Effector CD4-positive, alpha-beta T cell (primary cell): Measurements from ENCODE around the gene CNKSR2.
A peak's percentile ranks its signal among the peaks of the same experiment; 100 is the strongest.

ENCODE experiments used
- DNase-seq: peaks from one replicate; pipeline ENCODE4 v3.0.0-alpha.2; 2020
- total RNA-seq: gene quantifications from one replicate; lab custom pipeline; 2026; lab: John Stamatoyannopoulos, UW

Gene CNKSR2
- total RNA-seq = 37.5 reads per million, percentile 62 among the genes with 10 or more reads in this experiment

DNA sequence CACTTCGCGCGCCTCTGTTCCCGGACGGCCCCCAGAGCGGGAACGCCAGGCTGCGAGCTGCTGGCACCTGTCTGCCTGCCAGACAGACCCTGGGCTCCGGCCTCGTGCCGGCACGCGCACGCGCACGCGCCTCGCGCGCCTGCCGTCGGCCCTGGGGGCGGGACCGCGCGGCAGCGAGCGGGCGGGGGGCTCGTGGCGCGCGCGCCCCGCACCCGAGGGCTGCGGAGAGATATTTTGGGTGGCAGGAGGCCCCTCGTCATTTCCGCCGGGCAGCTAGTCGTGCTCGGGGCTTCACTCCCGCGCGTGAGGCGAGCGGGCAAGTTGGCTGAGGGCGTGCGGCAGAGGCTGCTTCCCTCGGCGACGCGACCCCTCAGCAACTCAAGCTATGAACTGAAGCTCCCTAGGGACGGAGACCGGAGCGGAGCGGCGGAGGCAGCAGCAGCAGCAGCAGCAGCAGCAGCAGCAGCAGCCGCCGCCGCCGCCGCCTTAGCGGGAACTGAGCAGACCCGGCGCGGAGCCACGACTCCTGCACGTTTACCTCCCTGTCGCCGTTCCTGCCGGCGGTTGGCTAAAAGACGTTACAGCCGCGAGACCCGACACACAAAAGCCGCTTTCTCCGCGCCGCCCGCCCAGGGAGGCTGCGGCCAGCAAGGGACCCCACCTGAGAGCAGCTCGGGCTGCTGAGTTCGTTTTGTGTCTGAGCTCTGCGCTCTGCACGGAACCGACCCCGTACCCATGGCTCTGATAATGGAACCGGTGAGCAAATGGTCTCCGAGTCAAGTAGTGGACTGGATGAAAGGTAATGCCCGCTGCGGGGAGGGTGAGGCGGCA, at the start of gene CNKSR2:
Gene CNKSR2 (plus strand): TSS at position 256 of the 831 bp plus-strand sequence. CDS start 480 bp downstream, at position 736.
- peak; percentile 49 for DNase-seq

DNA sequence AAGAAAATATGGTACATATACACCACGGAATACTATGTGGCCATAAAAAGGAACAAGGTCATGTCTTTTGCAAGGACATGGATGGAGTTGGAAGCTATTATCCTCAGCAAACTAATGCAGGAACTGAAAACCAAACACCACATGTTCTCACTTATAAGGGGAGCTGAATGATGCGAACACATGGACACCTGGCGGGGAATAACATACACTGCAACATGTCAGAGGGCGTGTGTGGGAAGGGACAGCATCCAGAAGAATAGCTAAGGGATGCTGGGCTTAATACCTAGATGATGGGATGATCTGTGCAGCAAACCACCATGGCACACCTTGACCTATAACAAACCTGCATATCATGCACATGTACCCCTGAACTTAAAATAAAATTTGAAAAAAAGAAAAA, 19.5 kb upstream of the CNKSR2 start:
- DNase-seq = no peak

GRCh38 chrX:21355831-21356230, 18.4 kb upstream of the CNKSR2 start:
- DNase-seq = no peak

DNA sequence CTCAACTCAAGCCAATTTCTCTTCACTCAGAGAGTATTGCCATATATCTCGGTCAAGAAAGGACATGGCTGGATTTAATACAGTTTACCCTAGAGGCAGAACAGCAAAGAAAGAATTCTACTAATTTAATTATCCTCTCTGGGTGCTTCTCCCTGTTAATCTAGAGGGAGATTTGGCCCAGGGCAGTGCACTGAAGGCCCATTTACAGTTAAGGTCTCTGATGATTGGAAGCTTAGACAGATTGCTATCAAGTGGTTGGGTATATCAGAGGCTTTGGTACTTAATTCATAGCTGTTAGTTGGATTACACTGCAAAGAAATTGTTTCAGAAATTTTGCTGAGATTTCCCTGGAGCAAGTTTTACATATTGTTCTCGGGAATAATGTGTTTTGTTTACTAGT, 4.6 kb upstream of the CNKSR2 start:
- DNase-seq = no peak

DNA sequence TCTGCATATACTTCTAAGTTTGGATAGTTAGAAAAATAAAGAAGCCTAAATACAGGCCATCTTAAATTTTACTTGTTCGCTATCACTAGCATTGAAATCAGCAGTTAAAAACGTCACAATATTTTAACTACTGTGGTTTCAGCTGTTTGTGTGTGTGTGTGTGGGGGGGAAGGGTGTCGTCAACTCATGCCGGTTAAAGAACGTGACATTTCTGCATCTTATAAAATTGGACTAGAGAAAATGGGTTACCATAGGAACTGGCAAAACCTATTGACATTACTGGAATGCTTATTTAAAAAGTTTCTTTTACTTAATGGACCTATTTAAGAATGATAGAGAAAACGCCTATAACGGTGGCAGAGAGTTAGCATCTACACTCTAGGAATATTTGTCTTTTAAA, 1.2 kb upstream of the CNKSR2 start:
- DNase-seq = no peak

DNA sequence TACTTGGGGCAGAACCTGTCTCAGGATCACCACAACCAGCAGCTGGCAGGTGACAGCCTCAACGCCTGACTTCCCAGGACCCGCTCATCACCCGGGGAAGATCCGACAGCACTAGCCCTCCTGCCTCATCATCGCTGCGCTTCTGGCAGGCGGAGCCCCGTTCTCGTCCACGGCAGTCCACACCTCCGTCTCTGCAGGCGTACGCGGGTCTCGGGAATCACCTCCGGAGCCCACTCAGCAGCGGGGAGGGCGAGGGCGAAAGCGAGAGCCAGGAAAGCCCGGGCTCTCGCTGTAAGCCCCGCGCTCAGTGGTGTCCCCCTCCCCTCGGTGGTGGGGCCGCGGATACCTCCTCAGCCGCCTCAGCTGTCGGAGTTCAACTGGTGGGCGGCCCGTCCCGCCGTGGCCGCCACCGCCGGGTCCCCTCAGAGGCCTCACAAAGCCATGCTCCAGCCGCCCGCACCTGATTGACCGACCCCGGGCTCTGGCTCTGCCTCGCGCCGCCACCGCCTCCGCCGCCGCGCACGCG, 518 bp upstream of the CNKSR2 start:
- peak; percentile 6 for DNase-seq

GRCh38 chrX:21374994-21375707, 933 bp downstream of the CNKSR2 start:
- no peak for DNase-seq

GRCh38 chrX:21375708-21376009, 1.4 kb downstream of the CNKSR2 start:
- DNase-seq = no peak

GRCh38 chrX:21376636-21377035, 2.4 kb downstream of the CNKSR2 start:
- DNase-seq = no peak

- DNase-seq = no peak
Observed at GRCh38 chrX:21379991-21380390, 5.8 kb downstream of the CNKSR2 start.

DNA sequence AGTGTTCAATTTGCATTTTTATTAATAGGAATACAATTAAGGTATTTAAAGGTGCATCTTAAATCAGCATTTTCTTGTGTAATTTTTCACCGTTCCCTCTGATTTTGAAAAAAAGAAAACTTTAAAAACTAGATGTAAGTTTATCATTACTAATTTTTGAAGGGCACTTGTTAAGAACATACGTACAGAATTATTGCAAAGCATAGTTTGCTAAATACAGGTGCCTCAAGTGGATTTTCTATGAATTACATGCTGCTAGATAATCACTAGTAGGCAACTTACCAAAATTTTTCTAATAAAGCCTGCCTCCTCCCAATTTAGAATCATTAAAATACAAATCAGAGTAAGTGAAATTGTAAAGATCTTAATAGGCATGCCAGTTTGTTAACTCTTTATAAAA, 8.5 kb downstream of the CNKSR2 start:
- DNase-seq = no peak

- DNase-seq = no peak
Observed at GRCh38 chrX:21383546-21383945, 9.3 kb downstream of the CNKSR2 start.

- DNase-seq = no peak
Observed at GRCh38 chrX:21384178-21384577, 10.0 kb downstream of the CNKSR2 start.

DNA sequence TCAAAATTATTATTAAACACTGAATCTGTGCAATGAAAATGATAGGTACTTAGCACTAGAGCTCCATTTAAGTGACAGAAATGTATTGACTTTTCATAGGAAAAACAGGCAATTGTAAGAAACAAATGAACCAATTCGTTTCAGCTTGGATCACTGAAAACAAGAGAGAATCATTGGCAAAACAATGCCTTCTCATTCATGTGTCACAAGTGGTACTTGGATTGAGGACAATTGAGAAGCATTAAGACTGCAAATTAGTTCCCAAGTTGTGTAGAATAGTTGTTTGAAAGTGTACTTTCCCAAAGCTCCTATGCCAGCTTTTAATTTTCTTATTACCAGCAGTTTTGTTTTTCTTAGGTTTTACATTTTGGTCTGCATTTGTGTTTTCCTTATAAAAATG, 20.6 kb downstream of the CNKSR2 start:
- no peak for DNase-seq

DNA sequence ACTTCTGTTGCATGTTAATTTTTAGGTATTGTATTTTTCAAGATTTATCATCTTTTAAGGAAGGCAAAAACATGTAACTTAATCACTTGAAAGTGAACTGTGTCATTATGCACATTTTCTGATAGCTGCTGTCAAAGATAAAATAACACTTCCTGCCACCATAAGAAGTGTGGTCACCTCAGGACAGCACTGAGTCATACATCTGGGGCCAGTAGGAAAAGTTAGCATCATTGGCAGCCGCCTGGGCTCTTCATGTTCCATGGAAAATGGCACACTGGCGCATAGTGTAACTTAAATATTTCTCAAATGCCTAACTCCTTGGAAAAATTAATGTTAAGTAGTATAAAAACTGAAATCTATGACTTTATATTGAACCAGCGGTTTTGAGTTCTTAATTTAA, 24.2 kb downstream of the CNKSR2 start:
- DNase-seq = no peak

- no peak for DNase-seq
Observed at GRCh38 chrX:21400408-21401121, 26.3 kb downstream of the CNKSR2 start.

DNA sequence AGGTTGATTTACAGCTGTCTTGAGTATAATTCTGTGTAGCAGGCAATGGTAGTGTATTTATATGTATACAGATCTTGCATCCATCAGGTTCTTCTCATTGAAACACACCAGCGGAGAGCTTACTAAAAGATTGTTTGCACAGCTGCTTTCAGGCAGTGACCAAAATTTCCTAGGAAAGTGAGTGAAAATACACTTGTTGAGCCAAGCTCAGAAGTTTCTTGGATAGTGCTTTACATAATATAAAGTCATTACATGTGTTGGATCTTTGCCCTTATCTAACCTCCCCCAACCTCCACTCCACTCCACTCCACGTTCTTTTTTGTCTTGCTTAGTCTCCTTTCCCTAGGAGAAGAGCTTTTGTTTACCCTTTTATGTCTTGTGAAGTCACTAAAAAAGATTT, 34.1 kb downstream of the CNKSR2 start:
- DNase-seq = no peak

DNA sequence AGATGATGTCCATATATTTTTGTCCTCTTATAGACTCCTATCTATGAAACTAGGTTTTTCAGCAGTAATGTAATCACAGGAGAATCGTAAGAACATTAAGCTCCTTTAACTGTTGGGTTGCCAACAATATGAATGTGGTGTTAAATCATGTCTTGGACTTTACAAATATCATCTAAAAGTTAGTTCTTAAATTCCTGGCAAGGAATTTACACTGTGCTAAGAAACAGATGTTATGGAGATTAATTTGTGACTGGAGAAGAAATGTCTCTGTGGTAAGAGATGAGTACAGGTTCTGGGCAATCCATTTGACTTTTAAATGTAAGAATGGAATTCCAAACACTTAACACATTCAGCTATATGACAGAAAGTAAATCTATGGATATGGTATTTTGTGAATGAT, 34.6 kb downstream of the CNKSR2 start:
- DNase-seq = no peak

- no peak for DNase-seq
Observed at GRCh38 chrX:21412029-21412428, 37.8 kb downstream of the CNKSR2 start.

DNA sequence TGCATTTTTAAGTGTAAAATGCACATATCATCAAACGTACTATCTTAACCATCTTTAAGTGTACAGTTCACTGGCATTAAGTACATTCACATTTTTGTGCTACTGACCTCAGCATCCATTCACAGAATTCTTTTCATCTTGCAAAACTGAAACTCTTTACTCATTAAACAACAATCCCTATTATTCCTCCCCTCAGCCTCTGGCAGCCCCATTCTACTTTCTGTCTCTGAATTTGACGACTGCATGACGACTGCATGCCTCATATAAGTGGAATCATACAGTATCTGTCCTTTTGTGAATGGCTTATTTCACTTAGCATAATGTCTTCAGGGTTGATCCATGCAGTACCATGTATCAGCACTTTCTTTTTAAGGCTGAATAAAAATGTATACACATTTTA, 38.7 kb downstream of the CNKSR2 start:
- no peak for DNase-seq

GRCh38 chrX:21427086-21427485, 52.9 kb downstream of the CNKSR2 start:
- no peak for DNase-seq

DNA sequence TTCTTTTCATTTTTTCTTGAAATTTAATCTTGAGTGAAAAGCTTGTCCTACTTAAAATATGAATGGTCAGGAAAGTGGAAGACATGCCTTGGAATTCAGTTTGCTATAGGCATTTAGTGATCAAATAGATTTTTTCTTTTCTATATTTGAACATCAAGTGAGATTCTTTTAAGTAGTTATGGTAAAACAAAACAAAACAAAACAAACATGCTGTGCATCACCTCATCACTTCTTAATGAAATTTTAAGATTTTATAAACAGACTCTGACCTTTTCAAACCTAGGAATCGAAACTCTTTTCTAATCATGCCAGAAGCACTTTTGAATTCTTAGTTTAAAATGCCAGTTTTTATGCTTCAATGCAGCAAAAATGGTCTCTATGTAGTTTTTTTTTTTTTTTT, 62.8 kb downstream of the CNKSR2 start:
- DNase-seq = no peak

GRCh38 chrX:21438792-21439191, 64.6 kb downstream of the CNKSR2 start:
- no peak for DNase-seq
